ENCODE data around the gene EEF1AKMT4.

EEF1AKMT4 gene

DNA sequence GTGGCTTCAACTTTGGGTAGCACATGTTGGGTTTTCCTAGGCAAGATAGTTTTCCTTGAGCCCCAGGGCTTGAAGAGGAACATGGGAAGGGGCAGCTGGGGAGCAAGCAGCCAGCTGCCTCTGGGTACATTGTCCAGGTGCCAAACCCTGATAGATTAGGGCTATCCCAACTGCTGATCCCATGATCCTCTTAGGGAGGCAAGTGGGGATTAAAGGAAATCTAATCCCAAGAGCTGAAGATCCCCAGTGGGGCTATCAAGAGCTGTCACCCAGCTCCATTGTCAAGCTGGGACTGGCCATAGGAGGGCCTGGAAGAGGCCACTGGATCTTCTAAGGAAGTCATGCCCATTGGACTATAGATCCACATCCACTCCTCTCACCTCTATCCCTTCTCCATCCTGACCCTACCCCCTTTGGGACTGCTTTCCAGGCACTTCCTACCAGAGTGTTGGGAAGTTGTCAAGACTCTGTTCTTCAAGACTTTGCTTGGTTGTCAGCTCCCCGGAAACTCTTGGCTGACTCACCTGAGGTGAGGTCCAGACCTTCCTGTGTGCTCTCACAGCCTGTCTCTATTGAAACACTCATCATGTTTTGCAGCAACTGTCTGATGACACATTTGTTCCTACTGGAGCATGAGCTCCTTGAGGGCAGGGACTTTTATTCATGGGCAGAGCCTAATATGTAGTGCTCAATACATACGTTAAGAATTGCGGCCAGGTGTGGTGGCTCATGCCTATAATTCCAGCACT is 6.0 kb downstream of the EEF1AKMT4 start:
- H3K27ac ChIP-seq = no peak overlapping the region; the same call in 1 of the 2 replicates
- TF ChIP-seq ZFX (IDR thresholded peaks at IDR 0.05; ENCODE audit: borderline replicate concordance) = no peak
- TF ChIP-seq CTCF (IDR thresholded peaks at IDR 0.05) = no peak

DNA sequence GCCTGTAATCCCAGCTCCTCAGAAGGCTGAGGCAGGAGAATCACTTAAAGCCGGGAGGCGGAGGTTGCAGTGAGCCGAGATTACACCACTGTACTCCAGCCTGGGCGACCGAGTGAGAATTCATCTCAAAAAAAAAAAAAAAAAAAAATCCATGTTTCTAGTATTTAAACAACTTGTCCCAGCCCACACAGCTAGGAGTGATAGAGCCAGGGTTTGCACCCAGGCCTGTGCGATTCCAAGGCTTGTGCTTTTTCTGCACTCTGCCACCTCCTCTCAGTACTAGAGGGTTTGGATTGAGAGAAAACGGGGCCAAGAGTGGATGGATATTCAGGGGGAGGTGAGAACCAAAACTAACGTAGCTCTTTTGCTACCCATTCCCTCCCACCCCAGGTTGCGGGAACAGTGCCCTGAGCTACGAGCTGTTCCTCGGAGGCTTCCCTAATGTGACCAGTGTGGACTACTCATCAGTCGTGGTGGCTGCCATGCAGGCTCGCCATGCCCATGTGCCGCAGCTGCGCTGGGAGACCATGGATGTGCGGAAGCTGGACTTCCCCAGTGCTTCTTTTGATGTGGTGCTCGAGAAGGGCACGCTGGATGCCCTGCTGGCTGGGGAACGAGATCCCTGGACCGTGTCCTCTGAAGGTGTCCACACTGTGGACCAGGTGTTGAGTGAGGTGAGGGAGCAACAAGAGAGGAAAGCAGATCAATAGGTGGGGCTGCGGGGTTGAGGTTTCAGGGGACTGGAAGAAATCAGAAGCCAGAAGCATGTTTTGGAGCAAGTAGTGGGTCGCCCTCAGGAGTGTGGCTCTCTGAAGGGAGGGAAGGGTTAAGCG is 7.8 kb downstream of the EEF1AKMT4 start:
- peak overlapping the region; percentile 4; the same call in 1 of the 2 replicates for H3K27ac ChIP-seq
- TF ChIP-seq CTCF (IDR thresholded peaks at IDR 0.05) = no peak
- no peak for TF ChIP-seq ZFX (IDR thresholded peaks at IDR 0.05; ENCODE audit: borderline replicate concordance)

GRCh38 chr3:184258926-184259325 is 9.5 kb downstream of the EEF1AKMT4 start:
- peak overlapping the region; percentile 85 for H3K27ac ChIP-seq
- TF ChIP-seq CTCF (IDR thresholded peaks at IDR 0.05) (no peak), ZFX (IDR thresholded peaks at IDR 0.05; ENCODE audit: borderline replicate concordance) (no peak)

GRCh38 chr3:184259396-184259877 is 10.0 kb downstream of the EEF1AKMT4 start:
- peak overlapping the region; percentile 85 for H3K27ac ChIP-seq
- TF ChIP-seq CTCF (IDR thresholded peaks at IDR 0.05) (no peak), ZFX (IDR thresholded peaks at IDR 0.05; ENCODE audit: borderline replicate concordance) (no peak)

GRCh38 chr3:184259878-184260723 is 10.6 kb downstream of the EEF1AKMT4 start:
- H3K27ac ChIP-seq = peak overlapping the region; percentile 85
- no peak for TF ChIP-seq CTCF (IDR thresholded peaks at IDR 0.05)
- no peak for TF ChIP-seq ZFX (IDR thresholded peaks at IDR 0.05; ENCODE audit: borderline replicate concordance)

- TF ChIP-seq ZFX (IDR thresholded peaks at IDR 0.05; ENCODE audit: borderline replicate concordance) (no peak), CTCF (IDR thresholded peaks at IDR 0.05) (no peak)
- peak overlapping the region; percentile 85 for H3K27ac ChIP-seq
These were observed 11.3 kb downstream of the EEF1AKMT4 start for GRCh38 chr3:184260724-184261269.
